HepG2 (cell line): ENCODE data around the gene SLC39A2. TPM values are rescaled to one million over a fixed set of nuclear protein-coding genes. Genes with fewer than 3 reads are reported as not detected.
"Not testable (repeated sequence)": the region's sequence is repeated elsewhere in the genome, so short reads cannot be mapped to it uniquely, and the experiment has no call there.

Experiments used
- ATAC-seq: fragments of 200-7000 bp; cut with Tn5 transposase; 3 replicates; pipeline ENCODE4 v1.9.1; 2020; ENCODE audit warnings: mild to moderate bottlenecking, moderate library complexity
- BruUV-seq: library from RNA; stranded (reverse); fragments of 400-500 nt; replicated peaks from 2 replicates; lab custom pipeline; 2021; lab: Mats Ljungman, UMichigan
- CTCF ChIA-PET: fragments of 300-600 bp; formaldehyde crosslinking; extraction: SDS; loops from one replicate; lab custom pipeline; 2021; ENCODE audit warnings: low total read pairs, inconsistent platforms, low intra/inter-chr PET ratio; lab: Yijun Ruan, JAX
- POLR2A ChIA-PET: fragments of 350-600 bp; sonication (Branson Sonifier 250); formaldehyde crosslinking; loops from one replicate; lab custom pipeline; 2020; ENCODE audit warnings: antibody characterized with exemption, inconsistent platforms; lab: Yijun Ruan, JAX
- DNase-seq: peaks from one replicate; pipeline ENCODE4 v3.0.0-alpha.2; 2015; ENCODE audit warnings: low spot score
- FAIRE-seq: peaks from 3 replicates; lab custom pipeline; 2011; peaks lifted over from hg19 to GRCh38; lab: Jason Lieb, UNC
- H2AFZ ChIP-seq: one replicate; pipeline ENCODE4 v1.6.1; 2011; ENCODE audit warnings: low read length, inconsistent platforms
- H3K27ac ChIP-seq: fragments of 300-600 bp; 3 replicates; pipeline ENCODE4 v1.8.0; 2011; ENCODE audit warnings: mixed run types, mild to moderate bottlenecking, mixed read lengths, low read length, inconsistent platforms; ENCODE audit not compliant: insufficient read depth; ENCODE audit errors: extremely low read length
- H3K27me3 ChIP-seq, 2 experiments: fragments of 200-600 bp in 1 of 2; 2 replicates in 1 of 2; 3 replicates in 1 of 2; pipeline versions ENCODE4 v1.6.0 to v1.8.0; 2011; ENCODE audit warnings: low read length in 2 of 2, mild to moderate bottlenecking in 2 of 2, moderate library complexity in 2 of 2, inconsistent platforms in 1 of 2; ENCODE audit not compliant: insufficient read depth in 2 of 2, control insufficient read depth in 1 of 2
- H3K36me3 ChIP-seq, 2 experiments: fragments of 200-600 bp in 1 of 2; replicated peaks in 1 of 2; 2 replicates in 1 of 2; 3 replicates in 1 of 2; pipeline versions ENCODE4 v1.5.1 to v1.8.0; 2011; ENCODE audit warnings: low read length in 2 of 2, inconsistent platforms in 1 of 2; ENCODE audit not compliant: insufficient read depth in 2 of 2, control insufficient read depth in 1 of 2
- H3K4me1 ChIP-seq: 2 replicates; pipeline ENCODE4 v1.5.1; 2012; ENCODE audit warnings: low read length, inconsistent platforms; ENCODE audit not compliant: insufficient read depth
- H3K4me2 ChIP-seq: 2 replicates; pipeline ENCODE4 v1.6.0; 2011; ENCODE audit warnings: low read depth, low read length, inconsistent platforms
- H3K4me3 ChIP-seq, 3 experiments: fragments of 200-600 bp in 1 of 3; sonication (generic), shearing (Covaris generic) in 1 of 3; replicated peaks in 1 of 3; 2 replicates each; pipeline ENCODE4 v1.5.1; 2011 to 2016; ENCODE audit warnings: low read length in 3 of 3, inconsistent platforms in 2 of 3, low read depth in 2 of 3, mild to moderate bottlenecking in 2 of 3, control low read depth in 1 of 3, mixed read lengths in 1 of 3; ENCODE audit not compliant: insufficient read depth in 1 of 3
- H3K79me2 ChIP-seq: one replicate; pipeline ENCODE4 v1.6.1; 2011; ENCODE audit warnings: low read length, inconsistent platforms; ENCODE audit not compliant: insufficient read depth
- H3K9ac ChIP-seq: 2 replicates; pipeline ENCODE4 v1.6.0; 2011; ENCODE audit warnings: mild to moderate bottlenecking, low read depth, low read length, inconsistent platforms; ENCODE audit not compliant: insufficient read depth
- H3K9me3 ChIP-seq: 2 replicates; pipeline ENCODE4 v1.5.1; 2012; ENCODE audit warnings: mild to moderate bottlenecking, low read length
- H4K20me1 ChIP-seq: 2 replicates; pipeline ENCODE4 v1.6.0; 2011; ENCODE audit warnings: inconsistent platforms, mild to moderate bottlenecking, low read length, moderate library complexity; ENCODE audit not compliant: insufficient read depth
- MAF1 ChIP-seq: sonication (generic); formaldehyde crosslinking; IDR thresholded peaks from 2 replicates; pipeline ENCODE4 v1.5.0; 2020; ENCODE audit warnings: missing genetic modification reagents, borderline replicate concordance
- SAFB2 ChIP-seq: sonication (generic); formaldehyde crosslinking; IDR thresholded peaks from 2 replicates; pipeline ENCODE4 v1.5.1; 2020; ENCODE audit warnings: missing genetic modification reagents, low read depth, mild to moderate bottlenecking, borderline replicate concordance
- SOX13 ChIP-seq, 3 experiments: fragments of 450-650 bp in 1 of 3; sonication (generic) in 1 of 3; formaldehyde crosslinking in 1 of 3; IDR thresholded peaks in 2 of 3; conservative IDR thresholded peaks in 1 of 3; 2 replicates each; pipeline versions ENCODE4 v1.5.0 to v1.6.1; 2016 to 2020; ENCODE audit warnings: antibody characterized with exemption in 1 of 3, mild to moderate bottlenecking in 1 of 3, missing compliant biosample characterization in 1 of 3, missing genetic modification reagents in 1 of 3, moderate library complexity in 1 of 3
- SP140L ChIP-seq: sonication (generic); formaldehyde crosslinking; IDR thresholded peaks from 2 replicates; pipeline ENCODE4 v1.4.0; 2020; ENCODE audit warnings: missing genetic modification reagents, borderline replicate concordance
- WGBS: methylation state at CpG from one replicate; pipeline ENCODE4 v1.1.6; 2017; ENCODE audit warnings: low lambda C conversion rate; 5-methylcytosine and 5-hydroxymethylcytosine counted together
- in situ Hi-C: cut with HindIII; loops from 2 replicates; pipeline ENCODE4 v1.10.0; 2017; ENCODE audit warnings: low pct_unique_long_range_greater_than_20kb; ENCODE audit not compliant: extremely low pct_ligation_motif_present
- intact Hi-C: fragments of 100-400 bp; cut with micrococcal nuclease; formaldehyde crosslinking; loops from one replicate; pipeline ENCODE4 v1.10.0; 2022; ENCODE audit not compliant: unreplicated experiment
- polyA plus RNA-seq, 8 experiments: library from polyadenylated mRNA; depleted of rRNA in 3 of 8; stranded (reverse) in 7 of 8; unstranded in 1 of 8; fragments of >200 nt; fragmentation: Illumina TruSeq in 4 of 8; extraction: Trizol in 4 of 8; gene quantifications; 2 replicates each; pipeline versions ENCODE4 v1.2.1 to v1.2.3, GENCODE V29; 2011 to 2016; ENCODE audit warnings: low read depth in 4 of 8, missing spikeins in 1 of 8, mixed read lengths in 1 of 8; ENCODE audit not compliant: insufficient read depth in 1 of 8
- total RNA-seq, 5 experiments: library from RNA; depleted of rRNA; stranded (reverse); fragments of >200 nt; fragmentation: Illumina TruSeq; extraction: Trizol; gene quantifications; 2 replicates each; pipeline ENCODE4 v1.2.3, GENCODE V29; 2016; ENCODE audit warnings: low read depth in 1 of 5
- TF ChIP-seq, protein P1 (sequence below): sonication (generic); formaldehyde crosslinking; IDR thresholded peaks from 2 replicates; pipeline ENCODE4 v1.4.0; 2020; ENCODE audit warnings: missing genetic modification reagents, low read depth, mild to moderate bottlenecking, borderline replicate concordance

Gene SLC39A2
- total and polyA plus RNA-seq, 2 of the 13 experiments (the other 11 are each of a cell fraction or from before 2014, with no cell fraction given): 0.08 to 0.11 TPM

DNA sequence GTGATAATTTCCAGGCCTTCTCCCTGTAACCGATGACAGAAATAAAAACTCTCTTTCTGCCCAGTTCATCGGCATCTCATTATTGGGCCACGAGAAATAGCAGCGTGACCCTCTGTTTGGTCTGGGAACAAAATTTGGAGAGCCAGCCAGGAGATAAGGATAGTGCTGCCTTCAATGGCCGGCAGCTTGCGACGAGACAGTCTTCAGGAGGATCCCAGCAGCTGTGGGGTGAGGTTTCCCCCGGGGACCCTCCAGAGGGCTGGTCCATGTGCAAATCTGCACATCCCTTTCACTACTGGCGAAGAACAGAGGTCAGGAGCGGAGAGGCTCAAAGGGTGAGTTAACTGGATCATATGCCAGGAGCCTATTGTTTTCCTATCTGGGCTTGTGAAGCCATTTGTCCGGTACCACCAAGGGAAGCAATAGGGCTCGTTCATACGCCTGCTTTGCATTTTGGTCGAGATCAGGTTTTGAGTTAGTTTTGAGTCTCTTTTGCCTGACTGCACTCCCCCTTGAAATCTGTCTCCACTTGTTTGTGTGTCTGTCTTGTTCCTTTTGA, 4.8 kb downstream of the SLC39A2 start:
- POLR2A ChIA-PET: interaction anchor here (1.2 to 1.6 kb wide), 2 partner anchors 11 to 100 kb away, joined by 3 to 4 read pairs; no protein-coding TSS in a partner anchor
- no TSS peak for BruUV-seq
- H3K36me3 ChIP-seq: no peaks in the 10 kb centered on the region
- intact Hi-C loops (no loop called here), in situ Hi-C loops (no loop called here)
- H2AFZ ChIP-seq: peak overlapping the region; percentile 37
- peak overlapping the region; percentile 38; the same call in 1 of the 2 replicates for H3K4me2 ChIP-seq
- DNase-seq (no peak), ATAC-seq (no peak; the same call in 1 of the 3 replicates), FAIRE-seq (no peak)
- 0 out of 5 replicates have a peak, but pooled peaks cover 0 to 3% of the 10 kb centered on the region in 2 experiments for H3K27me3 ChIP-seq
- H3K9me3 ChIP-seq: no peaks in the 10 kb centered on the region
- no peaks in the 10 kb centered on the region for H3K79me2 ChIP-seq
- CTCF ChIA-PET: no interaction called here
- H3K4me3 ChIP-seq: no peak overlapping the region
- WGBS: 62% methylated on average over 14 of the region's 14 CpGs
- H3K27ac ChIP-seq: no peak overlapping the region
- TF ChIP-seq SP140L (CRISPR knock-in tag): no peak
- TF ChIP-seq SAFB2 (CRISPR knock-in tag): no peak
- TF ChIP-seq SOX13 (IDR thresholded peaks at IDR 0.05): no peak
- TF ChIP-seq SOX13 (CRISPR knock-in tag; conservative IDR thresholded peaks at IDR 0.05 in 1 of 2, IDR thresholded peaks at IDR 0.05 in 1 of 2): 0 out of 4 replicates have a peak, but pooled peaks of 1 of the 2 experiments have one; percentile 5
- TF ChIP-seq MAF1: no peak
- TF ChIP-seq, protein P1, sequence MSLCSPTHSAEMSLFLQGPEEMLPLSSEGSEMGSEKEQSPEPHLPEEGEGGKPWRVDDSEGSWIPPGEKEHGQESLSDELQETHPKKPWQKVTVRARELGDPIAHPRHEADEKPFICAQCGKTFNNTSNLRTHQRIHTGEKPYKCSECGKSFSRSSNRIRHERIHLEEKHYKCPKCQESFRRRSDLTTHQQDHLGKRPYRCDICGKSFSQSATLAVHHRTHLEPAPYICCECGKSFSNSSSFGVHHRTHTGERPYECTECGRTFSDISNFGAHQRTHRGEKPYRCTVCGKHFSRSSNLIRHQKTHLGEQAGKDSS (CRISPR knock-in tag): no peak
- H3K9ac ChIP-seq: no peak overlapping the region
- H4K20me1 ChIP-seq: no peaks in the 10 kb centered on the region
- H3K4me1 ChIP-seq: peaks cover 39% of the 10 kb centered on the region

DNA sequence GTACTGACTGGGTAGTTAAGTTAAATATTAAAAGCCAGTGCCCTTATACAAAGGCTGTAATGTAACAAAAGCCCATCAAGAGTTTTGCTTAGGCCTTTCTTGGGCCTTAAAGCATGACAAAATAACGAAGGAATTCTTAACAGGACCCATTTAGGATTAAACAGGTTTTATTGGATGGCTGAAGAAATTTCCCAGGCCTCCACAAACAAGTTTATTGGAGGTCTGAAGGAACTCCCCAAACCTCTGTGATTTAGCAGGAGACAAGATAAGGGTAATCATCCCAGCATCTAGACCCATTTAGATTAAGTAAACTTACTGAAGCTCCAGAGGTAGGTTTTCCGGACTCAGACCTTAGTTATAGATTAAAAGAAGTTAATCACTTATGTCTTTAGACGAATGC, 10.6 kb downstream of the SLC39A2 start:
- H3K36me3 ChIP-seq, H3K27me3 ChIP-seq, BruUV-seq, CTCF ChIA-PET, H3K79me2 ChIP-seq, H2AFZ ChIP-seq, FAIRE-seq, POLR2A ChIA-PET, in situ Hi-C loops, ATAC-seq, intact Hi-C loops, H3K9ac ChIP-seq, H3K9me3 ChIP-seq, H4K20me1 ChIP-seq, DNase-seq, H3K27ac ChIP-seq: not testable (repeated sequence)
- peak overlapping the region; percentile 38 for H3K4me2 ChIP-seq
- 0 out of 6 replicates have a peak overlapping the region, but pooled peaks of 1 of the 3 experiments have one; percentile 2 for H3K4me3 ChIP-seq
- peaks cover 44% of the 10 kb centered on the region for H3K4me1 ChIP-seq
- 5% methylated on average over 3 of the region's 3 CpGs for WGBS
